HG02970 (cell line): ENCODE results near the gene APOM.

Source experiments
- ATAC-seq: cut with Tn5 transposase; IDR thresholded peaks from one replicate; pipeline ENCODE4 v1.9.1; 2021; ENCODE audit warnings: mild to moderate bottlenecking, moderate library complexity, moderate number of reproducible peaks; ENCODE audit not compliant: unreplicated experiment, low FRiP score

The APOM gene

DNA sequence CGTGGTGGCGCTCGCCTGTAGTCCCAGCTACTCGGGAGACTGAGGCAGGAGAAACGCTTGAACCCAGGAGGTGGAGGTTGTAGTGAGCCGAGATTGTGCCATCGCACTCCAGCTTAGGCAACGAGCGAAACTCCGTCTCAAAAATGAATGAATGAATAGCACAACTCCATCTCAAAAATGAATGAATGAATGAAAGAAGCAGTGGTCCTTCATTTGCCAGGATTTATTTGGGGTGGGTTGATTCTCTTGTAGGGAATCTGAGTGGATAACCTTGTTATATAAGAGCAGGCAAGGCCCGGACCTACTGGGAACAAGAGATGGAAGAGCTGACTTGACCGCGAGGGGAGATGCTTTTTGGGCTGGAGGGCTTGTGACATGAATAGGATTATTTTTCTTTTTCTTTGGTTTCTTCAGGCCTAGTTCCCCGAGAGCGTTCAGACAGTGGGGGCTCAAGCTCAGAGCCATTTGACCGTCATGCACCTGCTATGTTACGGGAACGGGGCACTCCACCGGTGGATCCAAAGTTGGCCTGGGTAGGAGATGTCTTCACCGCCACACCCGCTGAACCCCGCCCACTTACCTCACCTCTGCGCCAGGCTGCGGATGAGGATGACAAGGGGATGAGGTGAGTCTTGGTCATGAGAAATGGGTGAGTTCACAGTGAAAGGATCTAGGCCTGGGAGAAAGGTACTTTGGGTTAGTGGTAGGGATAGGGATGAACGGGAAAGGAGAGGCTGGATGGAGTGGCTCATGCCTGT is 25.3 kb upstream of the APOM start:
- ATAC-seq = no peak

DNA sequence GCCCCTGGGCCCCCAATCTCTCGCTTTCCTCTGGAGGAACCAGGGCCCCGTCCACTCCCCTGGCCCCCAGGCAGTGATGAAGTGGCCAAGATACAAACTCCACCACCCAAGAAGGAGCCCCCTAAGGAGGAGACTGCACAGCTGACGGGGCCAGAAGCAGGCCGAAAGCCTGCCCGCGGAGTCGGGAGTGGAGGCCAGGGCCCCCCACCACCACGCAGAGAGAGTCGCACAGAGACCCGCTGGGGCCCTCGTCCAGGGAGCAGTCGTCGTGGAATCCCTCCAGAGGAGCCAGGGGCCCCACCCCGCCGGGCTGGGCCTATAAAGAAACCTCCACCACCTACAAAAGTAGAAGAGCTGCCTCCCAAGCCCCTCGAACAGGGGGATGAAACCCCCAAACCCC is 24.5 kb upstream of the APOM start:
- no peak for ATAC-seq

DNA sequence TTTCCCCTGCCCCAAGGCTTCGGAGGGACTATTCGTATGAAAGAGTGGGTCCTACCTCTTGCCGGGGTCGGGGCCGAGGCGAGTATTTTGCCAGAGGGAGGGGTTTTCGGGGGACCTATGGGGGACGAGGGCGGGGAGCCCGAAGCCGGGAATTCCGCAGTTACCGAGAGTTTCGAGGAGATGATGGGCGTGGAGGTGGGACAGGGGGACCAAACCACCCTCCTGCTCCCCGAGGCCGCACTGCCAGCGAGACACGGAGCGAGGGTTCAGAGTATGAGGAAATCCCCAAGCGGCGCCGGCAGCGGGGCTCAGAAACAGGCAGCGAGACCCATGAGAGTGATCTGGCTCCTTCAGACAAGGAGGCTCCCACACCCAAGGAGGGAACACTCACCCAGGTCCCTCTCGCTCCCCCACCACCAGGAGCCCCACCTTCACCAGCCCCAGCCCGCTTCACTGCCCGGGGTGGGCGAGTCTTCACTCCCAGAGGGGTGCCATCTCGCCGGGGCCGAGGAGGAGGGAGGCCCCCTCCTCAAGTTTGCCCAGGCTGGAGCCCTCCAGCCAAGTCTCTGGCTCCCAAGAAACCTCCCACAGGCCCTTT is 23.9 kb upstream of the APOM start:
- ATAC-seq = no peak

DNA sequence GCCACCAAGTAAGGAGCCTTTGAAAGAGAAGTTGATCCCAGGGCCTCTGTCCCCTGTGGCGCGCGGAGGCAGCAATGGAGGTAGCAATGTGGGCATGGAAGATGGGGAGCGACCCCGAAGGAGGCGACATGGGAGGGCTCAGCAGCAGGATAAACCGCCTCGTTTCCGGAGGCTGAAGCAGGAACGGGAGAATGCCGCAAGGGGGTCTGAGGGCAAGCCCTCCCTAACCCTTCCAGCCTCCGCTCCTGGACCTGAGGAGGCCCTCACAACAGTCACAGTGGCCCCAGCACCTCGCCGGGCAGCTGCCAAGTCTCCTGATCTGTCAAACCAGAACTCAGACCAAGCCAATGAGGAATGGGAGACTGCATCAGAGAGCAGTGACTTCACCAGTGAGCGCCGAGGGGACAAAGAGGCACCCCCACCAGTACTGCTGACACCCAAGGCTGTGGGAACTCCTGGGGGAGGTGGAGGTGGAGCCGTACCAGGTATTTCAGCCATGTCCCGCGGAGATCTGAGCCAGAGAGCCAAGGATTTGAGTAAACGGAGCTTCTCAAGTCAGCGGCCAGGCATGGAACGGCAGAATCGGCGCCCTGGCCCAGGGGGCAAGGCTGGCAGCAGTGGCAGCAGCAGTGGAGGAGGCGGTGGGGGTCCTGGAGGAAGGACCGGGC is 23.3 kb upstream of the APOM start:
- no peak for ATAC-seq

DNA sequence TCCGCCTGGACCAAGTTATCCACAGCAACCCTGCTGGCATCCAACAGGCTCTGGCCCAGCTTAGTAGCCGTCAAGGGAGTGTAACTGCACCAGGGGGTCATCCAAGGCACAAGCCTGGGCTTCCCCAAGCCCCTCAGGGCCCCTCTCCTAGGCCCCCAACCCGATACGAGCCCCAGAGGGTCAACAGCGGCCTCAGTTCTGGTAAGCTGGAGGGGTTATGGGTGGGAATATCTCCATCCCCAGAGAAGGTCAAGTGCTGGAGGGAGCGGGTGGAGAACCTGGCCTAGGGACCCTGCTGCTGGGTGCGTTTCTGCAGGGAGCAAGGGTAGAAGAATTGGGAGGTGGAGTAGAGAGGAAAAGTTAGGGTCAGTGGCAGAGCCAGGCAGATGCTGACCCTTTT is 22.2 kb upstream of the APOM start:
- no peak for ATAC-seq

DNA sequence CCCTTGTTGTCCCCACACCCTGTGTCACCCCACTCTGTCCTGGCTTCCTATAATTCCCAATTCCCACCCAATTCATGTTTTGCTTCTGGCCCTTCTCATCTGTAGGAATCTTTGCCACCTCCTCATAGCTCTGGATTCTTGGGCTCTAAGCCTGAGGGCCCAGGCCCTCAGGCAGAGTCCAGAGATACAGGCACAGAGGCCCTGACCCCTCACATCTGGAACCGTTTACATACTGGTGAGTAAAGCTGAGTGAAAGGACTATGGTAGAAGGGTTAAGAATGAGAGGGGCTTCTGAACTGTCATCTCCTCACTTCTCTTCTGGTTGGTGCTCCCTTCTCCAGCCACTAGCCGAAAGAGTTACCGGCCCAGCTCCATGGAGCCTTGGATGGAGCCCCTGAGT is 21.6 kb upstream of the APOM start:
- no peak for ATAC-seq

DNA sequence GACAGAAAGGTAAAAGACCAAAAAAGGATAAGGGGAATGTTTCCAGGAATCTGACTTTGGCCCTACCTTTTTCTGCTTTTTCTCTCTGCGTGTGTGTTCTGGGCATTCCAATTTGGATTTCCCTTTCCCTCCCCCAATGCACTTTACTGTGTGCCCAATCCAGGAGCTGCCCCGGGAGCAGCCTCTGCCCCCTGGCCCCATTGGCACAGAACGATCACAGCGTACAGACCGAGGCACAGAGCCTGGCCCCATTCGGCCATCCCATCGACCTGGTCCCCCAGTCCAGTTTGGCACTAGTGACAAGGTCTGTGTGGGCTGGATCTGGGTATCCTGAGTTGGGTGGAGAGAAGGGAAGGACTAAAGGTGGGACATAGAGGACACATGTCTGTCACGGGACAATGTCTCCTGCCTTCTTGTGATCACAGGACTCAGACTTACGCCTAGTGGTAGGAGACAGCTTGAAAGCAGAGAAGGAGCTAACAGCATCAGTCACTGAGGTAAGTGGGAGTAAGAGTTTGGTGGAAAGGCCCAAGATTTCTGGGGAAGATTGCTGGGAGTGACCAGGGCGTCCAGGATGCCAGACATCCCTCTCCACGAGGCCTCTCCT is 20.6 kb upstream of the APOM start:
- ATAC-seq = no peak

DNA sequence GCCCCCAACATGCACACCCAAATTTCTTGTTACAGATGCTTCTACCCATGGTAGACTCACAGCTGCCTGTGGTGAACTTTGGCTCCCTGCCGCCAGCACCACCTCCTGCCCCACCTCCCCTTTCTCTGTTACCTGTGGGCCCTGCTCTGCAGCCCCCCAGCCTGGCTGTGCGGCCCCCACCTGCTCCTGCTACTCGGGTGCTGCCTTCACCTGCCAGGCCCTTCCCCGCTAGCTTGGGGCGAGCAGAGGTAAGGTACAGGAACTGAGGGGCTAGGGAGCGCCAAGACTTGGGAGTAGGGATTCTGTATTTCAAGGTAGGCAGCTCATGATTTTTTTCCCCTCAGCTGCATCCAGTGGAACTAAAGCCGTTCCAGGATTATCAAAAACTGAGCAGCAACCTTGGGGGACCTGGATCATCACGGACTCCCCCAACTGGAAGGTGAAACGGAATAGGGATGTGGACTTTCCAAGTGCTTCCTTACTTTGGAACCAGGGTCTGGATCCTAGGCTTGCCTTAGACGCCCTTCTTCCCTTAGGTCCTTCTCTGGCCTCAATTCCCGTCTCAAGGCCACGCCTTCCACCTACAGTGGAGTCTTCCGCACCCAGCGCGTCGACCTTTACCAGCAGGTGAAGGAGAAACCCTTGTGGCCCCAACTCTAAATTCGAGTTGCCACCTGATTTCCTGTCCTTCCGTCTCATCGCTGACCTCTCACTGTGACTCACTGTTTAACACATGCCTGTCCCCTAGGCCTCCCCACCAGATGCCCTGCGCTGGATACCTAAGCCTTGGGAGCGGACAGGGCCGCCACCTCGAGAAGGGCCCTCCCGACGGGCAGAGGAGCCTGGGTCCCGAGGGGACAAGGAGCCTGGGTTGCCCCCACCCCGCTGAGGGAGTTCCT is 18.7 kb upstream of the APOM start:
- ATAC-seq = no peak

DNA sequence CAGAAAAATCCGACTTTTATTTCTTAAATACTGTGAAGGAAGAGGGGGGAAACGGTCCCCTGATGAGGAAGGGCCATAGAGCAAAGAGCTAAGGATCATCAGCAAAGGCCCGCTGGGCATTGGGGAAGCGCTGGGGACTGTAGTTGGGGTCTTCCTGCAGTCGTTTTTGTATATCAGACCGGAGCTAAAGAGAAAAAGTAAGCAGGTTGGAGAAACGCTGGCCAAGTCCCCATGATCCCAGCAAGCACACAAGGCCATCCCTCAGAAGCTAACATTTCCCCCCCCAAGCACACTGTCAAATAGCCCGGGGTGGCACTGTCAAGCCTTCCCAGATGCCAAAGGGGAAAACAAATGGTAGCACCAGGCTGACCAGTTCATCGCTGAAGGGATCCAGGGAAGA is 16.7 kb upstream of the APOM start:
- ATAC-seq = no peak

DNA sequence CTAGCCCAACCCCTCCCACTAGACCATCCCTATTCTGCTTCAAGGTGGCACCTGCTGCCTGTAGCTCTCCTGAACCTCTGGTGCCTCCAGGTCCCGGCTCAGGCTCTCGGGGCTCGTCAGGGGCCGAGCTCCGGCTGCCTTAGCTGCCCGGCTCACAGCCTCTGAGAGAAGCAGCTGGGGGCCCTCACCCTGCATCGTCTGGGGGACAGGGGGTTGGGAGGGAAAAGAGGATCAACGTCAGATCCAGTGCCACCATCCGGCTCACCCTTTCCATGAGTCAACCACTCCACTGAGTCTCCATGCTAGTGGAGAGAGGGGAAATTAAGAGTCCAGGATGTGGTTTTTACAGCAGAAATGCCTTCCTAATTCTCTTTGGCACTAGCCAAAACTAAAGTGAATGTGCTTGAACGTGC is 16.2 kb upstream of the APOM start:
- ATAC-seq = no peak

DNA sequence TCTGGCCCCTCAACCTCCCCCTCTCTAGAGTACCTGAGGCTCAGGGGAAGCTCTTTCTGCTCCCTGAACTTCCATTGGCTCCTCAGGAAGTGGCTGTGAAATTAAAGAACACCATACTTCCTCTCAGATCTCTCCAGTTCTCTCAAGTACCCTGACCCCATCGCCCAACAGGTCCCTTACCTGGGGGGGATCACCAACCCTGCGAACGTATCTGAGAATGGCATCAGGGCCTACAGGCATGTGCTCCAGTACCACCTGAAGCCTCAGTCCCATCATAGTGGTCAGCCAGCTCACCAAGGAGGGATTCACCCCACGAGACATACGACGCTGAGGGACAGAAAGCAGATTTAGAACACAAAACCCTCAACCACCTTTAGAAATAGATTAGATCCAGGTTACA is 15.1 kb upstream of the APOM start:
- ATAC-seq = no peak

DNA sequence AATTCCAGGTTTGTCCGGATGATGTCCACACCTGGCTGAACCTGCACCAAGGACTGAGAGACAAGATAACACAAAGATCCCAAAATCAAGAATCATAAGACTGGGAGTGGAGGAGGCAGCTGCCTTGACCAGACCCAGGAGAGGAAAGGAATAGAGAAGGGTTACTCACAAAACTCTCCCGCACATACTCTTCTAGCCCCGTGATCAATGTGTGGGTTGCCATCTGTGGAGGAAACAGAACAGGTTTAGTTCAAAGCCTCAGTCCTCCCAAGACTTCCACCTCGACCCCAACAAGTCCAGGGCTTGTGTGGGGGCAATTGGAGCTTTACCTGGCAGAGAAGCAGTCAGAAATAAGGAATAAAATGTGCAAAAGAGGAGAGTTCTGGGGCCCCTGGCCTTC is 14.3 kb upstream of the APOM start:
- ATAC-seq = no peak

DNA sequence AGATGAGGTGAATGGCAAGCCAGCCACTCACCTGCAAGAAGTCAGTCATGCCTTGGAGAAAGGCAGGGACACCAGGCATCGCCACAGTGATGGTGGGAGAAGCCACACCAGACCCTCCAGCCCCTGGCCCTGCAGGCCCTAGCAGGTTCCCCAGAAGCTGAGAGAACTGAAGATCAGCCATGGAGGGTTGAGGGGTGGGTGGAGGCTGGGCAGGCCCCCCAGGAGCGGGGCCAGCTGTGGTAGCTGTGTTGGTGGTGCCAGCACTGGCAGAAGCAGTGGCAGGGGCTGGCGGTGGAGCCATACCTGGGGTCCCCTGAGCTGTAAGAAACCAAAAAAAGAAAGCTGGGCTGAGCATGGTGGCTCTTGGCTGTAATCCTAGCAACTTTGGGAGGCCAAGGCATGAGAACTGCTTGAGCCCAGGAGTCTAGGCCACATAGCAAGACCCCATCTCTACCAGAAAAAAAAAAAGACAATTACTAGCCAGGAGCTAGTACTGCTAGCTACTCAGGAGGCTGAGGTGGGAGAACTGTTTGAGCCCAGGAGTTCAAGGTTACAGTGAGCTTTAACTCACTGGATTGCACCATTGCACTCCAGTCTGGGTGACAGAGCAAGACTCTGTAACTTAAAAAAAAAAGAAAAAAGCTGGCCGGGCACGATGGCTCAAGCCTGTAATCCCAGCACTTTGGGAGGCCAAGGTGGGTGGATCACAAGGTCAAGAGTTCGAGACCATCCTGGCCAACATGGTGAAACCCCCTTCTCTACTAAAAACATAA is 12.7 kb upstream of the APOM start:
- no peak for ATAC-seq

DNA sequence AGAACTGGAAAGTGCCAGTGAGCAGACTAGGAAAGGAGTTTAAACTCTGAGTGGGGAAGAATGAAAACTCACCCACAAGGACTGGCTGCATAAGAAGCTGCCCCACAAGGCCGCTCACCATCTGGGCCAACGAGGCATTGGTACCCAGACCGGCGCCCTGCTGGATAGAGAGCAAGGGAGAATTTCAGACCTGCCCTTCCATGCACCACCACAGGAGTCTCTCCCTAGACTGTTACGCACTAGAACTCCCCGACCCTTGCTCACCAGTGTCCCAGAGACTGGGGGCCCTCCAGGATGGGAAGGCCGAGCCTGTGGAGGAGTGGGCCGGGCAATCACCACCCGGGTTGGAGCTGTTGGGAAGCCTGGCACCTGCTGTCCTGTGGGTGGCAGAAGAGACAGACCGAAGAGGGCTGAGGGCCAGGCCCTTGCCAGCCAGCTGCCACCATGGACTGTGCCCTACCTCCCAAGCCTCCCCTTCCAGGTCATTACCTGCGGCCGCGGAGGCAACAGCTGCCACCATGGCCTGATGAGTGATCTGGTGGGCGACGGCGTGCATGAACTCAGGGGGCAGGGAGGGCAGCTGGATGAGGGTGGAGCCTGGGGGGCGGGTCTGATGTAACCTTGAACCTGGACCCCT is 11.8 kb upstream of the APOM start:
- no peak for ATAC-seq

DNA sequence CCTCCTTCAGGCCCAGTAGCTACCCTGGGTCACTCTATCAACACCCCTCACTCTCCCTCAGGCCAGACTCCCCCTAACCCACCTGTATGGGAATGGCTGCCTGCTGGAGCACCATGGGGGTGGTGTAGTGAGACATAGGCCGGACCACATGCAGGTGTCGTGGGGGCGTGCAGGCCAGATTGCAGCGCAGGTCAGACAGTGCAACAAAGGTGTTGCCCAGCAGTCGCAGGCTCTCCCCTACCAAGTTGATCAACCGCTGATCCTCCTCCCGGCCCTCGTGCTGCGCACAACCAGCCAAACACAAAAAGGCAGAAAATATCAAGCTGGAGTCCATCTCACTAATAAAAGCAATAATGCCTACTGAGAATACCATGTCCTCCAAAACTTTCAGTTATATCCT is 10.4 kb upstream of the APOM start:
- ATAC-seq = no peak

DNA sequence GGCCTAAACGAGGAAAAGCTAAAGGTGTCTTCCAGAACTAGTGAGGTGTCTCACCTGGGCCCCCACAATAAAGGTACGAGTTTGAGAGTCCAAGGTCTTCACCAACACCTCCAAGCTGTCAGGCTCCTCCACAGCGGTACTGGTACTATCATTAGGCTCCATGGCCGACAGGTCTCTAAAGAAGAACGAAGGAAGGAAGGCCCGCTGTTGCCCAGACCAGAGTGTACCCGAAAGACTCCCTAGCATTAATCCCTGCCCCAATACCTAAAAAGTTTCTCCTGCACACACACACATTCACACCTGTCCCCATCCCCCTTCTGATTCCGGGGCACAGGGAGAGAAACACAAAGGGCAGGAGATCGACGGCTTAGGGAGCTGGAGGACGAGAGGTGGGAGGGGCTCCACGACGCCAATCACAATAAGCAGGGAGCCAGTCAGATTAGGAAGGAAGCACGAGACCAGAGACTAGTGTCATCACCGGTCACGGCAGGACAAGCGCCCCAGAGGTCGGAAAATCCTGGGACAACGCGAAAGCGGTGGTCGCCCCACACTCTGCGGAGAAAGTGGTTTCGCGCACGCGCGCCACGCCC is 4.0 kb upstream of the APOM start:
- peak; percentile 28 for ATAC-seq

DNA sequence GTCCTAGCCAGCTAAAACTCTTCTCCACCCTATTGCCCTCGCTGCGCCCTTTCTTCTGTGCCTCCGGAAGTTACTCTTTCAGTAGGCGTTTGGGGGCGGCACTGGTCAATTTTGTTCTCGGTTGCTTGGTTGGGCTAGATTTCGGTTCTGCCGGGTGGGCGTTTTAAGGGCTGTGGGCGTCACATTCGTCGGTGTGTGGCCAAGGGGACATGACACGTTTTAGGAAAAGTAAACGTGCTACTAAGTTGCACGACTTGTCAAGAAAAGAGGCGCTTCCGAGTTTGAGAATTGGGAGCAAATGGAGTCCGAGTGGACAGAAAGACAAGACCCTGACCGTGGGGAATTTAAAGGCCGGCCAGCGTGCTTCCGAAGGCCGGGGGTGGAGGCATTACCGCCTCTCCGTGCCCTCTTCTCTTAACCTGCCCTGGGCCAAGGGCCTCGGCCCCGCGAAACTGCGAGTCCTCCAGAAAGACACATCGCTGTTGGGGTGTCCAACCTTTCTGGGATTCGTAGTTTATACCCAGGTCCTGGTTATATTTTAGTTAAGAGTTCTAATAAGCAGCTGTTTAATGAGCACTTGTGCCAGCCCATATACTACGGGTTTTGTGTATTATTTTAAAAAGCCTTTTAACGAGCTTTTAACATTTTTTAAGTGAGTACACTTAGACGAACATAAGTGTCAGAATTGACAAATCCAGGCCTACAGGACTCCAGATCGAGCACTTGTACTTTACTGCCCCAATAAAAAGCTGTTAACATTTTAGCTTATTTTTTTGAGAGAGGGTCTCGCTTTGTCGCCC is 2.6 kb upstream of the APOM start:
- ATAC-seq = peak; percentile 59
